HepG2 (cell line): Measurements from ENCODE around the gene RTP2. TPM values are rescaled to one million over a fixed set of nuclear protein-coding genes. Genes with fewer than 3 reads are reported as not detected.

ENCODE experiments used
- CEBPG ChIP-seq: IDR thresholded peaks from 2 replicates; pipeline ENCODE4 v1.6.1; 2016
- ERF ChIP-seq: IDR thresholded peaks from 2 replicates; pipeline ENCODE4 v1.6.1; 2018; ENCODE audit warnings: missing biosample characterization, missing genetic modification reagents
- FOSL1 ChIP-seq: sonication (generic); formaldehyde crosslinking; IDR thresholded peaks from 2 replicates; pipeline ENCODE4 v1.9.0; 2021; ENCODE audit warnings: missing genetic modification reagents, borderline replicate concordance
- FOXA3 ChIP-seq: IDR thresholded peaks from 2 replicates; pipeline ENCODE4 v1.6.1; 2016; ENCODE audit warnings: missing genetic modification reagents, missing compliant biosample characterization
- SIX4 ChIP-seq: sonication (generic); formaldehyde crosslinking; IDR thresholded peaks from 2 replicates; pipeline ENCODE4 v1.4.0; 2020; ENCODE audit warnings: missing genetic modification reagents
- SRF ChIP-seq: IDR thresholded peaks from 2 replicates; pipeline ENCODE4 v1.6.1; 2011; ENCODE audit warnings: mild to moderate bottlenecking, low read depth, low read length, moderate library complexity
- TGIF2 ChIP-seq: IDR thresholded peaks from 2 replicates; pipeline ENCODE4 v1.6.1; 2016; ENCODE audit warnings: control low read depth, missing compliant biosample characterization
- ZNF142 ChIP-seq: sonication (generic); formaldehyde crosslinking; IDR thresholded peaks from 2 replicates; pipeline ENCODE4 v1.4.0; 2020; ENCODE audit warnings: missing genetic modification reagents
- ZNF460 ChIP-seq: sonication (generic); formaldehyde crosslinking; IDR thresholded peaks from 2 replicates; pipeline ENCODE4 v1.5.1; 2020; ENCODE audit warnings: missing genetic modification reagents, mild to moderate bottlenecking, borderline replicate concordance
- ZNF501 ChIP-seq: sonication (generic); formaldehyde crosslinking; IDR thresholded peaks from 2 replicates; pipeline ENCODE4 v1.5.1; 2020; ENCODE audit warnings: mild to moderate bottlenecking, moderate library complexity, missing genetic modification reagents
- ZNF570 ChIP-seq: sonication (generic); formaldehyde crosslinking; IDR thresholded peaks from 2 replicates; pipeline ENCODE4 v1.4.0; 2020; ENCODE audit warnings: mild to moderate bottlenecking, missing genetic modification reagents, borderline replicate concordance
- ZNF766 ChIP-seq: sonication (generic); formaldehyde crosslinking; IDR thresholded peaks from 2 replicates; pipeline ENCODE4 v1.5.0; 2020; ENCODE audit warnings: missing genetic modification reagents, borderline replicate concordance
- ZNF878 ChIP-seq: sonication (generic); formaldehyde crosslinking; IDR thresholded peaks from 2 replicates; pipeline ENCODE4 v1.8.1; 2023; ENCODE audit warnings: mild to moderate bottlenecking, missing genetic modification reagents, moderate library complexity
- polyA plus RNA-seq, 8 experiments: library from polyadenylated mRNA; depleted of rRNA in 3 of 8; stranded (reverse) in 7 of 8; unstranded in 1 of 8; fragments of >200 nt; fragmentation: Illumina TruSeq in 4 of 8; extraction: Trizol in 4 of 8; gene quantifications; 2 replicates each; pipeline versions ENCODE4 v1.2.1 to v1.2.3, GENCODE V29; 2011 to 2016; ENCODE audit warnings: low read depth in 4 of 8, missing spikeins in 1 of 8, mixed read lengths in 1 of 8; ENCODE audit not compliant: insufficient read depth in 1 of 8
- total RNA-seq, 5 experiments: library from RNA; depleted of rRNA; stranded (reverse); fragments of >200 nt; fragmentation: Illumina TruSeq; extraction: Trizol; gene quantifications; 2 replicates each; pipeline ENCODE4 v1.2.3, GENCODE V29; 2016; ENCODE audit warnings: low read depth in 1 of 5
- TF ChIP-seq, protein P1 (sequence below): sonication (generic); formaldehyde crosslinking; conservative IDR thresholded peaks from 2 replicates; pipeline ENCODE4 v1.5.0; 2020; ENCODE audit warnings: missing genetic modification reagents
- TF ChIP-seq, protein P2 (sequence below): fragments of 450-650 bp; IDR thresholded peaks from 2 replicates; pipeline ENCODE4 v1.6.1; 2017; ENCODE audit warnings: mild to moderate bottlenecking
- TF ChIP-seq, protein P3 (sequence below): sonication (generic); formaldehyde crosslinking; IDR thresholded peaks from 2 replicates; pipeline ENCODE4 v1.4.0; 2020; ENCODE audit warnings: mild to moderate bottlenecking, missing genetic modification reagents
- TF ChIP-seq, protein P4 (sequence below): sonication (generic); formaldehyde crosslinking; IDR thresholded peaks from 2 replicates; pipeline ENCODE4 v1.8.0; 2022; ENCODE audit warnings: missing genetic modification reagents, low read depth, mild to moderate bottlenecking, borderline replicate concordance

The RTP2 gene
- total and polyA plus RNA-seq, 2 of the 13 experiments (the other 11 are each of a cell fraction or from before 2014, with no cell fraction given): not detected

DNA sequence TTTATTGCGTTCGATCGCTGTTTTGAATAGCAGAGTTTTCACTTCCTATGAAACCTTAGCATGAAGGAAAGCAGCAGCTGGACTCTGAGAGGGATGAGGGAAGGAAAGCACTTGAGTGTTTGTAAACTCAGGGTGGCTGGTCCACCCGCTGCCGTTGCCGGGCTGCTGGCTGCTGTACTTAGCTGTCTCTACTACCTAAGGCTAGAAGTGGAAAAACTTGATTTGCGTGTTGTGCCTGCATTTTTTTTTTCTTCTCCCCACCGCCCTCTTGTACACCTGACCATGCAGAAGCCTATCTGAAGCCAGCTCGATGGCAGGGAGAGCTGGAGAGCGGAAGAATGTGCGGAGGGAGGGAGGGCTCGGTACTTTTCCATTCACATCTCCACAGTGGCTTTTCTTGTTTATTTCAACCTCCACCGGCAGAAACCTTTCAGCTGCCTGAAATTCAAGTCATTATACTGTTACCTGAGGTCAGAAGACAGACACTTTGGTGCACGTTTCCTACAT, 47.7 kb upstream of the RTP2 start (continued):
- no peak for TF ChIP-seq FOSL1 (CRISPR knock-in tag)
- TF ChIP-seq SRF: no peak
- TF ChIP-seq ZNF460 (CRISPR knock-in tag): no peak
- no peak for TF ChIP-seq CEBPG (CRISPR knock-in tag)
- no peak for TF ChIP-seq ZNF766 (CRISPR knock-in tag)
- 0 out of 2 replicates have a peak, but pooled peaks have one; percentile 11 for TF ChIP-seq TGIF2 (CRISPR knock-in tag)
- TF ChIP-seq ZNF142 (CRISPR knock-in tag): peak; percentile 33; the same call in 1 of the 2 replicates
- no peak for TF ChIP-seq ZNF570 (CRISPR knock-in tag)
- TF ChIP-seq, protein P1, sequence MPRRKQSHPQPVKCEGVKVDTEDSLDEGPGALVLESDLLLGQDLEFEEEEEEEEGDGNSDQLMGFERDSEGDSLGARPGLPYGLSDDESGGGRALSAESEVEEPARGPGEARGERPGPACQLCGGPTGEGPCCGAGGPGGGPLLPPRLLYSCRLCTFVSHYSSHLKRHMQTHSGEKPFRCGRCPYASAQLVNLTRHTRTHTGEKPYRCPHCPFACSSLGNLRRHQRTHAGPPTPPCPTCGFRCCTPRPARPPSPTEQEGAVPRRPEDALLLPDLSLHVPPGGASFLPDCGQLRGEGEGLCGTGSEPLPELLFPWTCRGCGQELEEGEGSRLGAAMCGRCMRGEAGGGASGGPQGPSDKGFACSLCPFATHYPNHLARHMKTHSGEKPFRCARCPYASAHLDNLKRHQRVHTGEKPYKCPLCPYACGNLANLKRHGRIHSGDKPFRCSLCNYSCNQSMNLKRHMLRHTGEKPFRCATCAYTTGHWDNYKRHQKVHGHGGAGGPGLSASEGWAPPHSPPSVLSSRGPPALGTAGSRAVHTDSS (CRISPR knock-in tag): no peak
- TF ChIP-seq, protein P2, sequence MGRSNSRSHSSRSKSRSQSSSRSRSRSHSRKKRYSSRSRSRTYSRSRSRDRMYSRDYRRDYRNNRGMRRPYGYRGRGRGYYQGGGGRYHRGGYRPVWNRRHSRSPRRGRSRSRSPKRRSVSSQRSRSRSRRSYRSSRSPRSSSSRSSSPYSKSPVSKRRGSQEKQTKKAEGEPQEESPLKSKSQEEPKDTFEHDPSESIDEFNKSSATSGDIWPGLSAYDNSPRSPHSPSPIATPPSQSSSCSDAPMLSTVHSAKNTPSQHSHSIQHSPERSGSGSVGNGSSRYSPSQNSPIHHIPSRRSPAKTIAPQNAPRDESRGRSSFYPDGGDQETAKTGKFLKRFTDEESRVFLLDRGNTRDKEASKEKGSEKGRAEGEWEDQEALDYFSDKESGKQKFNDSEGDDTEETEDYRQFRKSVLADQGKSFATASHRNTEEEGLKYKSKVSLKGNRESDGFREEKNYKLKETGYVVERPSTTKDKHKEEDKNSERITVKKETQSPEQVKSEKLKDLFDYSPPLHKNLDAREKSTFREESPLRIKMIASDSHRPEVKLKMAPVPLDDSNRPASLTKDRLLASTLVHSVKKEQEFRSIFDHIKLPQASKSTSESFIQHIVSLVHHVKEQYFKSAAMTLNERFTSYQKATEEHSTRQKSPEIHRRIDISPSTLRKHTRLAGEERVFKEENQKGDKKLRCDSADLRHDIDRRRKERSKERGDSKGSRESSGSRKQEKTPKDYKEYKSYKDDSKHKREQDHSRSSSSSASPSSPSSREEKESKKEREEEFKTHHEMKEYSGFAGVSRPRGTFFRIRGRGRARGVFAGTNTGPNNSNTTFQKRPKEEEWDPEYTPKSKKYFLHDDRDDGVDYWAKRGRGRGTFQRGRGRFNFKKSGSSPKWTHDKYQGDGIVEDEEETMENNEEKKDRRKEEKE: no peak
- no peak for TF ChIP-seq SIX4 (CRISPR knock-in tag)
- no peak; the same call in none of the 2 replicates for TF ChIP-seq ZNF501
- no peak for TF ChIP-seq ZNF878 (CRISPR knock-in tag)
- TF ChIP-seq ERF (CRISPR knock-in tag): 0 out of 2 replicates have a peak, but pooled peaks have one; percentile 53
- TF ChIP-seq, protein P3, sequence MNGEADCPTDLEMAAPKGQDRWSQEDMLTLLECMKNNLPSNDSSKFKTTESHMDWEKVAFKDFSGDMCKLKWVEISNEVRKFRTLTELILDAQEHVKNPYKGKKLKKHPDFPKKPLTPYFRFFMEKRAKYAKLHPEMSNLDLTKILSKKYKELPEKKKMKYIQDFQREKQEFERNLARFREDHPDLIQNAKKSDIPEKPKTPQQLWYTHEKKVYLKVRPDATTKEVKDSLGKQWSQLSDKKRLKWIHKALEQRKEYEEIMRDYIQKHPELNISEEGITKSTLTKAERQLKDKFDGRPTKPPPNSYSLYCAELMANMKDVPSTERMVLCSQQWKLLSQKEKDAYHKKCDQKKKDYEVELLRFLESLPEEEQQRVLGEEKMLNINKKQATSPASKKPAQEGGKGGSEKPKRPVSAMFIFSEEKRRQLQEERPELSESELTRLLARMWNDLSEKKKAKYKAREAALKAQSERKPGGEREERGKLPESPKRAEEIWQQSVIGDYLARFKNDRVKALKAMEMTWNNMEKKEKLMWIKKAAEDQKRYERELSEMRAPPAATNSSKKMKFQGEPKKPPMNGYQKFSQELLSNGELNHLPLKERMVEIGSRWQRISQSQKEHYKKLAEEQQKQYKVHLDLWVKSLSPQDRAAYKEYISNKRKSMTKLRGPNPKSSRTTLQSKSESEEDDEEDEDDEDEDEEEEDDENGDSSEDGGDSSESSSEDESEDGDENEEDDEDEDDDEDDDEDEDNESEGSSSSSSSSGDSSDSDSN: peak; percentile 52
- TF ChIP-seq FOXA3 (CRISPR knock-in tag): peak; percentile 55; the same call in 1 of the 2 replicates
- TF ChIP-seq, protein P4, sequence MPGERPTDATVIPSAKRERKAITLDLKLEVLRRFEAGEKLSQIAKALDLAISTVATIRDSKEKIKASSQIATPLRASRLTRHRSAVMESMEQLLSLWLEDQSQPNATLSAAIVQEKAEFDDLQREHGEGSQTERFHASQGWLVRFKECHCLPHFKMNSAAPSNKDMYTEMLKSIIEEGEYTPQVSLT (CRISPR knock-in tag): no peak
